ENCODE results near the gene CTBP1. TPM values are rescaled to one million over a fixed set of nuclear protein-coding genes. Genes with fewer than 3 reads are reported as not detected.

CTBP1 gene
- total and polyA plus RNA-seq, 2 of the 8 experiments (the other 6 are each of a cell fraction or from before 2014, with no cell fraction given) = 128 to 185 TPM

DNA sequence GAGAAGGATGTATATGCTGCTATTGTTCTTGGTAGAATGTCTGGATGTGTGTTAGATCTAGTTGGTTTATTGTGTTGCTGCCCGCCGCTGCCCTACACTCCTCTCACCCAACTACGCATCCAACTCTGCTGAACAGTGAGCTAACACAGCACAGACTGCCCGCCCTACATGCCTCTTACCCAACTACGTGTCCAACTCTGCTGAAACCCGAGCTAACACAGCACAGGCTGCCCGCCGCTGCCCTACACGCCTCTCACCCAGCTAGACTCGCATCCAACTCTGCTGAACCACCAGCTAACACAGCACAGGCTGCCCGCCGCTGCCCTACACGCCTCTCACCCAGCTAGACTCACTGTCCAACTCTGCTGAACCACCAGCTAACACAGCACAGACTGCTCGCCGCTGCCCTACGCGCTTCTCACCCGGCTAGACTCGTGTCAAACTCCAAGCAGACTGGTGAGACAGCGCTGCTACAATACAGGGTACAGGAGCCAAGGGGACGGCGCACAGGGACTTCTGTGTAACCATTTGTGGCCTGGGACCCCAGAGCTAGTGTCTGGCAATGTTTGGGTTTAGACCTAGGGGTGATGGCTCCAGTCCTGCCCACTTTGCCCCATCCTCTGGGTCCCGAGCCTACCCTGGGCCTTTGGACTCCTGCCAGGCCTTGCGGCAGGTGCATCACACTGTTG, 11.6 kb upstream of the CTBP1 start:
- POLR2A ChIA-PET (ENCODE audit: partially characterized antibody) = interaction anchor here (1.4 kb wide), 1 partner anchor 10 kb away, joined by 4 read pairs; no protein-coding TSS in a partner anchor
- CTCF ChIA-PET (ENCODE audit: partially characterized antibody) = interaction anchor here (0.7 kb wide), 2 partner anchors 58 to 130 kb away, joined by 3 read pairs; no protein-coding TSS in a partner anchor
- TF ChIP-seq, protein P1, sequence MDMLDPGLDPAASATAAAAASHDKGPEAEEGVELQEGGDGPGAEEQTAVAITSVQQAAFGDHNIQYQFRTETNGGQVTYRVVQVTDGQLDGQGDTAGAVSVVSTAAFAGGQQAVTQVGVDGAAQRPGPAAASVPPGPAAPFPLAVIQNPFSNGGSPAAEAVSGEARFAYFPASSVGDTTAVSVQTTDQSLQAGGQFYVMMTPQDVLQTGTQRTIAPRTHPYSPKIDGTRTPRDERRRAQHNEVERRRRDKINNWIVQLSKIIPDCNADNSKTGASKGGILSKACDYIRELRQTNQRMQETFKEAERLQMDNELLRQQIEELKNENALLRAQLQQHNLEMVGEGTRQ (IDR thresholded peaks at IDR 0.05; ENCODE audit: low read length) = no peak
- no peak for TF ChIP-seq EZH2 (IDR thresholded peaks at IDR 0.05; ENCODE audit: low read depth, low read length, severe bottlenecking)

More for the DNA sequence above, 11.6 kb upstream of the CTBP1 start:
- Histone ChIP-seq H3K79me2 (ENCODE audit: control insufficient read depth in 1 of 2, insufficient read depth in 2 of 2, low read length in 2 of 2) (no peaks in the 10 kb centered on the region), H2BK15ac (ENCODE audit: low read length) (no peak overlapping the region), H2AFZ (ENCODE audit: low read length) (no peak overlapping the region), H3K27ac (ENCODE audit: low read depth, low read length) (no peak overlapping the region), H4K91ac (replicated peaks; ENCODE audit: insufficient read length, low read length) (no peak overlapping the region), H4K8ac (ENCODE audit: extremely low read depth, insufficient read depth, low read length) (no peak overlapping the region), H2AK5ac (ENCODE audit: low read depth, low read length) (no peak overlapping the region), H2BK120ac (replicated peaks; ENCODE audit: low read depth, low read length) (no peak overlapping the region), H2BK5ac (ENCODE audit: low read depth, low read length) (no peak overlapping the region), H3K4ac (replicated peaks; ENCODE audit: insufficient read length, low read depth, low read length) (no peak overlapping the region), H3K4me3 (ENCODE audit: extremely low read depth in 1 of 4, insufficient read depth in 2 of 4, low read depth in 3 of 4, low read length in 4 of 4) (no peak overlapping the region), H3K14ac (ENCODE audit: insufficient read length) (no peak overlapping the region), H3K9me3 (ENCODE audit: insufficient read depth in 2 of 2, low read depth in 1 of 2, low read length in 1 of 2) (peaks cover 4 to 11% of the 10 kb centered on the region in 2 experiments), H3K4me1 (replicated peaks in 1 of 4; ENCODE audit: control insufficient read depth in 3 of 4, insufficient read depth in 4 of 4, low read length in 3 of 4) (peaks cover 0 to 2% (median 0%) of the 10 kb centered on the region in 4 experiments; a peak in 1 of 7 replicates), H3K23ac (ENCODE audit: insufficient read length) (no peak overlapping the region), H3K18ac (ENCODE audit: extremely low read depth, low read length) (no peak overlapping the region), H2BK12ac (ENCODE audit: low read depth, low read length) (no peak overlapping the region), H3K9ac (replicated peaks in 1 of 4; ENCODE audit: extremely low read depth in 1 of 4, low read depth in 3 of 4, low read length in 3 of 4) (no peak overlapping the region), H4K5ac (ENCODE audit: insufficient read length, low read depth, low read length) (no peak overlapping the region), H3K27me3 (replicated peaks in 1 of 4; ENCODE audit: control insufficient read depth in 3 of 4, extremely low read depth in 1 of 4, insufficient read depth in 3 of 4, low read length in 3 of 4) (no peaks in the 10 kb centered on the region; a peak in 1 of 7 replicates), H3K36me3 (ENCODE audit: control insufficient read depth in 2 of 4, insufficient read depth in 4 of 4, low read length in 3 of 4) (no peaks in the 10 kb centered on the region), H3K4me2 (ENCODE audit: insufficient read depth in 1 of 2, low read depth in 2 of 2, low read length in 2 of 2) (no peak overlapping the region), H3K79me1 (ENCODE audit: low read depth, low read length) (no peaks in the 10 kb centered on the region; the same call in 1 of the 2 replicates), H3K23me2 (ENCODE audit: low read depth, low read length) (no peaks in the 10 kb centered on the region), H3K56ac (replicated peaks; ENCODE audit: insufficient read length, low read depth, low read length) (no peak overlapping the region), H4K20me1 (replicated peaks in 1 of 2; ENCODE audit: control insufficient read depth in 1 of 2, insufficient read depth in 2 of 2, low read length in 2 of 2) (no peaks in the 10 kb centered on the region), H2BK20ac (ENCODE audit: low read length) (no peak overlapping the region)
- 87% methylated on average over 23 of the region's 24 CpGs; no CpG with 5 or more reads in 1 of the 2 experiments for whole genome bisulfite sequencing, 2 experiments (ENCODE audit: extremely low coverage in 1 of 2, insufficient coverage in 1 of 2, insufficient read length in 1 of 2, insufficient replicate concordance in 2 of 2, low coverage in 1 of 2, low lambda C conversion rate in 2 of 2, missing lambda C conversion rate in 1 of 2)
- no peak for FAIRE-seq
- no peak for DNase-seq (ENCODE audit: low read depth in 1 of 2, low spot score in 2 of 2)
